GM21576 (cell line): ENCODE data around the gene WAC.
"Not testable (repeated sequence)": the region's sequence is repeated elsewhere in the genome, so short reads cannot be mapped to it uniquely, and the experiment has no call there.

Source experiments
- ATAC-seq: cut with Tn5 transposase; IDR thresholded peaks from one replicate; pipeline ENCODE4 v1.9.1; 2021; ENCODE audit warnings: mild to moderate bottlenecking, moderate library complexity; ENCODE audit not compliant: unreplicated experiment

The WAC gene

DNA sequence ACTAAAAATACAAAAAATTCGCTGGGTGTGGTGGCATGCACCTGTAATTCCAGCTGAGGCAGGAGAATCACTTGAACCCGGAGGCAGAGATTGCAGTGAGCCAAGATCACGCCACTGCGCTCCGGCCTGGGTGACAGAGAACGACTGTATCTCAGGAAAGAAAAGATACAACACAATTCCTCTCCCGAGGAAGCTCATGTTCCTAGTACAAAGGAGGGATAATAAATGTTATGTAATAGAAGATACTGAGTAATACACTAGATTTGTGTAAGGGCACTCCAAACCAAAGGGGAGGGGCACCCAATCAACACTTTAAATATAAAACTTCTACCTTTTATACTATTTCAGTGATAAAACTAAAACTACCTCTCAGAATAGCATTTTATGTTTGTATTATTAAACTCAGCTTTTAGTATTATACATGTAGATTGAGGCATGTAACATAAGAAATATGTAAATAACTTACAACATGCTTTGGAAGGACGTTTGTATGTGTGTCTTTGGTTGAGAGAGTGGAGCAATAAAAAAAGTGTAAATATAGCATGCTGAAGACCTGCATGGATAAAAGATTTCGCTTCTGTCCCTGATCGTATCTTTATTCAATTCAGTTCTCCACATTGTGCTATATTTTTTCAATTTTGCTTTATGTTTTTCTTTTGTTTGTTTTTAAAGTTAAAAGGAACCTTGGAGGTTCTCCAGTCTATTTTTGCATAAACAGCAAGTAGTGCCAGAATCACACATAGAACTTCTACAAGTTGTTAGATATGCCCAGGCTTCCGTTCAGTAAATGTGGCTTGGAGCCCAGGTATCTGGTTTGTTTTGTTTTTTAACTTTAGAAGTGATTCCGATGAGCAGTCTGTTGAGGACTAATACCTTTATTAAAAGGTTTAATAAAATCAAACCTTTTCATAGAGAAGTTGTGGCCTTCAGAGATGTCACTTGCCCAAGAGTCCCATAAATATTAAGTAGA lies 71.9 kb downstream of the WAC start:
- no peak for ATAC-seq

DNA sequence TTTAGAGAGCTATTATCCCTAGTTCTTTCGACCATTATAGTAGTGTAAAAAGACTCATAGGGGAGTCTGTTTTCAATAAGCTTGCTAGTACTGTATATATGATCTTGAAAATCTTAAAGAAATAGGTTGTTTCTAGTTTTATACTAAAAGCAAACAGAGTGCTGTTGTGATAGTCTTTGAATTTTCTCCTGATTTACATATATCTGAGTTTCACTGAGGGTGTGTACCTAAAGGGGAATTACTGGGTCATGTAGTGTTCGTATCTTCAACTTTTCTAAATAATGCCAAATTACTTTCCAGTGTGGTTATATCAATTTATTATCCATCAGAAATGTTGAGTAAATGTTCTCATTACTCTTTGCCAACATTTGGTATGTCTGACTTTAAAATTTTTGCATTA lies 73.7 kb downstream of the WAC start:
- ATAC-seq, result no peak

DNA sequence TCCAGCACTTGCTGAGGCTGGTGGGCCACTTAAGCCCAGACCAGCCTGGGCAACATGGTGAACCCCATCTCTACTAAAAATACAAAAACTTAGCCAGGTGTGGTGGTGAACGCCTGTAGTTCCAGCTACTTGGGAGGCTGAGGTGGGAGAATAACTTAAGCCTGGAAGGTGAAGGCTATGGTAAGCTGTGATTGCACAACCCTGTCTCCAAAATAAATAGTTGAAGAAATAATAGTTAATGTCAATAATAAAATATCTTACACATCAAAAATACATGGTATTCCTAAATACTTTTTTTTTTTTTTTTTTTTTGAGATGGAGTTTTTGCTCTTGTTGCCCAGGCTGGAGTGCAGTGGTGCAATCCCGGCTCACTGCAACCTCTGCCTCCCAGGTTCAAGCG lies 76.7 kb downstream of the WAC start:
- not testable (repeated sequence) for ATAC-seq

DNA sequence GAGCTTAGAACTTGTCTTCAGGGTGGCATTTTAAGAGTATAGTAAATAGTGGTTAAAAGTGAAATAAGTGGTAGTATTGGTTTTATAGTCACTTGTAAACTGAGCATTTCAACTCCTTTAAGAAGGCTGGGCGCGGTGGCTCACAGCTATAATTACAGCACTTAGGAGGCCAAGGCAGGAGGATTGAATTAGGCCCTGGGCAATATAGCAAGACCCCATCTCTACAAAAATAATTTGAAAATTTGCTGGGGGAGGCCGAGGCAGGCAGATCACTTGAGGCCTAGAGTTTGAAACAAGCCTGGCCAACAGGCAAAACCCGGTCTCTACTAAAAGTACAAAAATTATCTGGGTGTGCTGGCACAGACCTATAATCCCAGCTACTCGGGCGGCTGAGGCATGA lies 80.0 kb downstream of the WAC start:
- no peak for ATAC-seq

DNA sequence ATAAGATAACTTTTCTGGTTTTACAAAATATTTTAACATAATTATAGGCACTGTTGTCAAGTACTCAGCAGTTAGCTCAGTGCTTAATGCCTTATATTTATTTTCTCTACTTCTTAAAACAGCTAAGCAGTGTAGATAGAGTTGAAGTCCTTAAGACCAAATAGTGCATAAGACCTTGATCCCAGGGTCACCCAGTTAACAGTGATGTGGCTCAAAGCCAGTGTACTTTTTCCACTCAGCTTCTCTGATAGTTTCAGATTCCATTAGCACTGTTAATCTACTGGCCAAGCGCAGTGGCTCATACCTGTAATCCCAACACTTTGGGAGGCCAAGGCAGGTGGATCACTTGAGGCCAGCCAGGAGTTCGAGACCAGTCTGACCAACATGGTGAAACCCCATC lies 83.6 kb downstream of the WAC start:
- ATAC-seq, result no peak

DNA sequence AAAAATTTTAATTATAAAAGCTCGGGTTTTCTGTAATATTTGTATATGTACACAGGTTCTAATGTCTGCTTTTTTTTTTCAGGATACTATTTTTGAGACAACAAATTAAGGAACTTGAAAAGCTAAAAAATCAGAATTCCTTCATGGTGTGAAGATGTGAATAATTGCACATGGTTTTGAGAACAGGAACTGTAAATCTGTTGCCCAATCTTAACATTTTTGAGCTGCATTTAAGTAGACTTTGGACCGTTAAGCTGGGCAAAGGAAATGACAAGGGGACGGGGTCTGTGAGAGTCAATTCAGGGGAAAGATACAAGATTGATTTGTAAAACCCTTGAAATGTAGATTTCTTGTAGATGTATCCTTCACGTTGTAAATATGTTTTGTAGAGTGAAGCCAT lies 86.5 kb downstream of the WAC start:
- no peak for ATAC-seq

DNA sequence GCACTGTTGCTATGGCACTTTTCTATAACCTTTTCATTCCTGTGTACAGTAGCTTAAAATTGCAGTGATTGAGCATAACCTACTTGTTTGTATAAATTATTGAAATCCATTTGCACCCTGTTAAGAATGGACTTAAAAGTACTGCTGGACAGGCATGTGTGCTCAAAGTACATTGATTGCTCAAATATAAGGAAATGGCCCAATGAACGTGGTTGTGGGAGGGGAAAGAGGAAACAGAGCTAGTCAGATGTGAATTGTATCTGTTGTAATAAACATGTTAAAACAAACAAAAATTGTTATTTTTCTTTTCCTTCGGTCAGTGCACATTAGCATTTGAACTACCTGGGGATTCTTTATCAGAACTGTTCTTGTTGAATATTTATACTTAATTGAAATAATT lies 87.3 kb downstream of the WAC start:
- ATAC-seq, result no peak

DNA sequence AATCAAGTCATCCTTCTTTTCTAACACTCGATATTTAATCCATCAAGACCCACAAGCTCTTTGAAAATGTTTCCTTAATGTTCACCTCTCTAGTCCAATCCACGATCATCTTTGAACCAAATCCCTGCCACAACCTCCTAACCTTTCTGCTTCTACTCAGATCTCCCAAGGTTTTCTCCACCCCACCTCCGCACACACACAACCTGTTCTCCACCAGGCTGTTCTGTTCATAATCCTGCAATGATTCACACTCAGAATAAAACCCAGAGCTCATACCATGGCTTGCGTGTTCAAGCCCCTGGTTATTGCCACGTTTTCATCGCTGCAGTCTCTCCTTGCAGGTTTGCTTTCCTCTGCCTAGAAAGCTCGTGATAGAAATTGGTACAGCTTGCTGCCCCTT lies 90.6 kb downstream of the WAC start:
- ATAC-seq, result no peak

DNA sequence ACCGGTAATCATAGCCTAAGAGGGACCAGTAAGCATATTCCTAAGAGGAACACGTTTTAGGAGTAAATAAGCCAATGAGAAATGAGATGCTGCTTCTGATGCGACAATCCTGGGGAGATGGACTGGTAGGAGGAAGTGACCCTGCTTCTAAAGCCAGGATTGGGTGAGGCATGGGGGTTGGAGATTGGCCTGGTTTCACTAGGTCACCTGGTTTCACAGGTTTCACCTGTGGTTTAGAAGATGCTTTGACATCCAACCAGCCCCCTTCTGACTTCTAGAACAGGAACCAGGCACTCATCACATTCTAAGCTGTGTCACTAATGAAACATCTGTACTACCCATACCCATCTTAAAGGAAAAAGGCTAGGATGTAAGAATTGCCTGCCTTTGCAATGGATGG lies 91.4 kb downstream of the WAC start:
- no peak for ATAC-seq

DNA sequence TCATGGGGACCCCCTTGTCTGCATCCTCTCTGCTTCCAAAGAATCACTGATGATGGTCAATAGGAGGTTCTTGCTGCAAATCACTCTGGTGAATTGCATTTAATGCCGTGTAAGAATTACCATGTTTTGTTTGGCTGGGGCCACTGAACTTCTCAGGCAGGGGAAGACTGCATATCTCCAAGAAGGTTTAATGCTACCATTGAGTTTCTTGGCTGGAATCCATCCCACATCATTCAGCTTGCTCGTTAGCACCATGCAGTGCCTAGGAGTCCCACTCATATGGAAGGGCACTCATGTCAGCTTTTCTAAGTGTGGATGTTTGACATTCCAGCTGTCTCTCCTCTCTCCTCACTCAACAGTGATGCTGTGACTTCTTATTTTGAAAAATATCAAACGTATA lies 94.2 kb downstream of the WAC start:
- ATAC-seq, result no peak

DNA sequence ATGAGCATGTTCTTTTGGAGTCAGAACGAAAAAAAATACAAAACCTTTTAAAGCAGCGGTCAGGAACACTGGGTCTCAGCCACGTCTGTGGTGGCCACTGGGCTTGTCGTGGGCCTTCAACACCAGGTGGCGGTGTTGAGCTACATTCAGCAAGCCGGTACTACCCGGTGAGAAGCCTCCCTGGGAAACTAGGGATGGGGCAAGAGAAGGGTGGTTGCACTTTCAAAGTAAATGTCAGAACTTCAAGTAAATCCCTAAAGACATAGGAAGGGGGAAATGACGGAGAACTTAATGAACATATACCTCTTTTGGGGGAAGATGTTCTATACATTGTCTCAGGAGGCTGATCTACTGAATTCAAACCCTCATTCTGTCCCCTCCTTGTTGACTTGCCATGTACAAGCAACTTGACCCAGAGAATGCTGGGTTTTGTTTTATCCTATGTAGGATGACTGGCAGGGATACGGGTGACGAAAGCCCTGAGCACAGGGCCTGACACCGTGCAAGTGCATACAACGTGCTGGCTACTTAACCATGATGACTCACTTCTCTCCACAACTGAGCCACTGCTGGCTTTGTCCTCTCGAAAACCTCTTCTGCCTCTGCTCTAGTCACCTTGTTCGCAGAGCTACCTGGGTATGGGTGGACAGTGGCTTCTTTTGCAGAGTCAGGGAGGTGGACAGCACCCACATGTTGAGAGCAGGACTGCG lies 95.4 kb downstream of the WAC start:
- ATAC-seq, result no peak

DNA sequence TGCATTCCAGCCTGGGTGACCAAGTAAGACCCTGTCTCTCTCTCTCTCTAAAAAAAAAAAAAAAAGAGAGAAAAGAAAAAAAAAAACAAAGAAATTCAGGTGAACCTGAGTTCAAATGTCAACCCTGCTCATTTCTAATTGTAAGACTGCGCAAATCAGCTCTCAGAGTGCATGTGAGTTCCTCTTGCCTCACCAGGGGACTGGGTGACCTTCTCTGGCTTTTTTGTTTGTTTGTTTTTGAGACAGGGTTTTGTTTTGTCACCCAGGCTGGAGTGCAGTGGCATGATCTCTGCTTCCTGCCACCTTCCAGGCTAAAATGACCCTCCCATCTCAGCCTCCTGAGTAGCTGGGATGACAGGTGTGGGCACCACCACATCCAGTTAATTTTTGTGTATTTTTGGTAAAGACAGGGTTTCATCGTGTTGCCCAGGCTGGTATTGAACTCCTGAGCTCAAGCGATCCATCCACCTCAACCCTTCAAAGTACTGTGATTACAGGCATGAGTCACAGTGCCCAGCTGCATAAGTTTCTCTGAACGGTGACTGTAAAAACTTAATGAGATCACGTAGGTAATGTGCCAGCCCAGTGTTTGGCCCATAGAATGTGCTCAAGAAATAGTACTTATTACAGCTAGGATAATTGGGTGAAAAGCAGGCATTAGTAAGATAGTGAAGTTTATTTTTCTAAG lies 99.1 kb downstream of the WAC start:
- ATAC-seq, result no peak

DNA sequence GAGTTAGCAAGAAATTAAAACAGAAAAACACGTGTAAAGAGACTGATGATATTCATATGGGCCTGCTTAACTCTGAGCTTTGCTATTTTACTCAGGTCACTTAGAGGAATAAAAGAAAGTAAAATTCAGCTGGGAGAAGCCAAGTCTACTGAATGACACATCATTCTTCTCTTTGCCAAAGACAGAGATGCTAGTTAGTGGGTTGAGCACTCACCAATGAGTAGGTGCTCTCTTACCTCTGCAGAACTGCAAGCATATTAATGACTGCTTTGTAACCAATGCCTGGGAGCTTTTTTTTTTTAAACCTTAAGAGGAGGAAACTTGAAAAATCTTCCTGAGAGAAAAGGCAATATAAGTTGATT lies 99.6 kb downstream of the WAC start:
- ATAC-seq, result no peak

DNA sequence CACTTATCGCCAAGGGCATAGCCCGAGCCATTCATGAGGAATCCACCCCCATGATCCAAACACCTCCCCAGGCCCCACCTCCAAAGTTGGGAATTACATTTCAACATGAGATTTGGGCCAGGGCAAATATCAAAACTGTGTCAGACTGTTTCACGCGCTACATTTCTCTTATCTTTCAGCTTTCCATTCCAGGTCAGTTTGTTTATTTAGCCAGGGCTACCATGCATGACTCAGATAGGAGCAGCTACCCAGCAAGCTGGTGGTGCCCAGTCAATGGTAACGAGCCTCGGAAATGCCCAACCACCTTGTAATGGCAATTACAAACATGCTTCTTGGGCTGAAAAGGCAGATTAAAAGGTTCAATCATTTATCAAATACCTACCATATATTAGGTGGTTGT lies 100.8 kb downstream of the WAC start:
- ATAC-seq, result no peak

DNA sequence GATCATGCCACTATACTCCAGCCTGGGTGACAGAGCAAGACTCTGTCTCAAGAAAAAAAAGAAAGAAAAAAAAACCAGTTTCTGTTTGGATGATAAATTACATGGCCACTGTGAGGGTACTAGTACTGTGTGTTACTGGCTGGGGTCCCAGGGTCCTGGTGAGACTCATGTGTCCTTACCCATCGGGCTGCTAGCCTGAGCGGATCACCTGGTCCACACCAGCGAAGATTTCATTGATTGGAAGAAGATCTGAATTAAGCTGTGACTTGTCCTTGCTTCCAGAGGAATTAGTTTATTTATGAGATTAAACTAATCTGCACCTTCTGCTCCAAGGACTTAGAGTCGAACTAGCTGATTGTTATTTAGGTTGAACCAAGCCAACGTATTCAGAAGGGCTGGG lies 104.4 kb downstream of the WAC start:
- ATAC-seq, result no peak

DNA sequence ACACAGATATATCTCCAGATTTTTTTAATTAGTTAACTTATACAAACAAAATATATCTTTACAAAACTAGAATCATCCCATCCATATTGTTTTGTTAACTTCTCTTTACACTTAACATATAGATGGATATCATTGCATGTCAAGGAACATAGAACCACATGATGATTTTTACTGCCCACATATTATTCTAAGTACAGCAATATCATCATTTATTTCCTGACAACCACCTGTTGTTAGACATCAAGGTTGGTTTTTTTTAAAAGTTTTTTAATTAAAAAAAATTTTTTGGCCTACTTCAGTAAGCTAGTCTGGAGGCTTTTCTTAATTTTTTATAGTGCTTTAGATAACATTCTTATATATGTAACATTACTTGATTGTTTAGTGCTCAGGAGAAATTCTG lies 105.5 kb downstream of the WAC start:
- no peak for ATAC-seq

DNA sequence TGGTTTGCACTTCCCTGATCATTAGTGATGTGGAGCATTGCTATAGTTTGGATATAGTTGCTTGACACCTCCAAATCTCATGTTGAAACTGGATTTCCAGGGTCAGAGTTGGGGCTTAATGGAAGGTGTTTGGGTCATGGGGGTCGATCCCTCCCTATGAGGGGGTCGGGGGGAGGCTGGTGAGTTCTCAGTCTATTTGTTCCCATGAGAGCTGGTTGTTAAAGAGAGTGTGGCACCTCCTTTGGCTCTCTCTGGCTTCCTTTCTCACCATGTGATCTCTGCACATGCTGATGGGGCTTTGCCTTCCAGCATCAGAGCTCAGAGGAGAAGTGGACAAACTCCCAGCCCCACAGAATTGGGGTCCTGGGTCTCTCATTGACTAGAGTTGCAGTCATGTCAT lies 107.6 kb downstream of the WAC start:
- no peak for ATAC-seq

DNA sequence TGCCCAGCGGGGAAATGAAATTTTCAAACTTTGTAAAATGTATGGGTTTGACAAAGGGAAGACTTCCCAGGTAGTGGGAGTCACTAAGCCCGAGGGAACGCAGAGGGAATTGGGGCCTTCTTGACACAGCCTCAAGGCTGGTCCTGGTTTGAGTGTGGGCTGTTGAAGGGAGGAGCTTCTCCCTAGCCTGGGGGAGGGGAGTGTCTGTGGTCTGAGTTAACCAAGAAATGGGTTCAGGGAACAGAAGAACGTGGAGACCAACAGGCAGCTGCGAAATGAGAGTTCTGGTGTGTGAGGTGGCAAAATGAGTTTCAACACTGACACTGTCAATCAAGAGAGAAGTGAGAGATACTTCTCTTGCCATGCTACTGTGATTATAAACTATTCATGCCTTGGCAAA lies 111.7 kb downstream of the WAC start:
- no peak for ATAC-seq

DNA sequence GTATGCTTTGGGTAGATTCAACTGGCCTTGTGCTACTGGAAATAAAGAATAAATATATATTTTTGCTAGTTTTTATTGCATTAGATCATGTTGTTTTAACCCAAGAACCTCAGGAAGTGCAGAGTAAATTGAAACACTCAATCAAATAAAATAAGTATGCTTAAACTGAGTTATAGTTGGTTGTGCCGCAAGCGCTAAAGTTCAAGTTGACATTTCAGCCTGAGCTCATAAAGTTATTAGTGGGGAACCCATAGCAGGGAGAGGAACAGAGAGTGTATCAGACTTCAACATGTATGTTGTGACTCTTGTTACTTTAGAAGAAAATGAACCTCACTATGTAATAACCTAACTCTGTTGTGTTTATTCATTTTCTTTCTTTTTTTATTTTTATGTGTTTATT lies 119.2 kb downstream of the WAC start:
- ATAC-seq, result no peak

DNA sequence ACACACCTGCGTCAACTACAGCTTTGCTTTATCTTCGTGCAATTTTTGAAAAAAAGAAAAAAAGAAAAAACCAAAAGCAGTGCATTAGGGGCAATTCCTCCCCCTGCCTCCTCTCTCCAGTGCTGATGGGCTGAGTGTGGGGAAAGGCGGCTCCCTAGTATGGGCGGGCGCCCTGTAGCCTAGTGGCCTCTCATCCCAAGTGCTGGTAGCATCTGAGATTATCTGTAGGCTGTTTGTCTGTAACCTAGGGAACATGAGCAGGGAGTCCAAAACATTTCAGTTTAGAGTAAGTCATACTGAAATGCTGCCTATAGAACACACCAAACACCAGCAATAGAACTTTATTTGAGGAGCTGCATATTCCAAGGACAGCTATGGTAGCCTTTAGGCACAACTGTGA lies 119.8 kb downstream of the WAC start:
- no peak for ATAC-seq

DNA sequence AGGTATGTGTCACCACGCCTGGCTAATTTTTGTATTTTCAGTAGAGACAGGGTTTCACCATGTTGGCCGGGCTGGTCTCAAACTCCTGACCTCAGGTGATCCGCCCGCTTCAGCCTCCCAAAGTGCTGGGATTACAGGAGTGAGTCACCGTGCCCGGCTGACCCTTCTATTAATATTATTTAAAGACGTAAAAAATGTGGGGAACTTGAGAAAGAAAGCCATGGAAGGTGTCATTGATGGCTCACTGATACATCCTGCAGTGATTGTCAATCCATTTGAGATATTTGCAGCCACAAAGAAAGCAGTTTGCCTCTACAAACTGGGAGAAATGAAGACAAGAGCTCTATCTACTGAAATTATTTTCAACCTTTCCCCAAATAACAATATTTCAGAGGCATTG lies 125.9 kb downstream of the WAC start:
- not testable (repeated sequence) for ATAC-seq

DNA sequence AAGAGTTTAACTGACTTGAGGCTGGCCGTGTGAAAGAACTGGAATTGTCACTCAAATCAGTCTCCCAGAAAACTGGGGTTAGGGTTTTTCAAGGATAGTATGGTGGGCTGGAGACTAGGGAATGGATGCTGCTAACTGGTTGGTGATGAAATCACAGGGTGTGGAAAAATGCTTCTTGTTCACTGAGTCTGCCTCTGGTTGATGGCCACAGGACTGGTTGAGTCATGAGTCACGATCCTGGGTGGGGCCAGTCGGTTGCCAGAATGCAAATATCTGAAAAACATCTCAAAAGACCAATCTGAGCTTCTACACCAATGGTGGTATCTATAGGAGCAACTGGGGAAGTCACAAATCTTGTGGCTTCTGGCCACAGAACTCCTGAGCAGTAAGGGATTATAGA lies 128.1 kb downstream of the WAC start:
- ATAC-seq, result no peak
